IPS DF 6.9 (cell line): ENCODE data around the gene EEPD1.

Source experiments
- DNase-seq: peaks from one replicate; pipeline ENCODE4 v3.0.0-alpha.2; 2013; ENCODE audit warnings: low read depth, low spot score
- H3K27ac ChIP-seq: one replicate; pipeline ENCODE4 v1.5.1; 2013; ENCODE audit warnings: low read length, control low read depth
- H3K27me3 ChIP-seq: 2 replicates; pipeline ENCODE4 v1.6.1; 2013; ENCODE audit warnings: mild to moderate bottlenecking, low read length; ENCODE audit not compliant: control insufficient read depth, insufficient read depth
- H3K36me3 ChIP-seq: 2 replicates; pipeline ENCODE4 v1.6.1; 2013; ENCODE audit warnings: low read length; ENCODE audit not compliant: control insufficient read depth, insufficient read depth
- H3K4me1 ChIP-seq: 2 replicates; pipeline ENCODE4 v1.6.1; 2013; ENCODE audit warnings: low read length; ENCODE audit not compliant: control insufficient read depth, insufficient read depth
- H3K4me3 ChIP-seq: 2 replicates; pipeline ENCODE4 v1.5.1; 2013; ENCODE audit warnings: mild to moderate bottlenecking, low read length
- H3K9me3 ChIP-seq: 2 replicates; pipeline ENCODE4 v1.6.1; 2013; ENCODE audit warnings: low read length, inconsistent platforms; ENCODE audit not compliant: control insufficient read depth, insufficient read depth
- WGBS: extraction: QIAGEN DNeasy Blood & Tissue Kit; methylation state at CpG from one replicate; pipeline ENCODE4 v1.1.7; 2013; ENCODE audit warnings: mixed read lengths, missing lambda C conversion rate; ENCODE audit not compliant: insufficient read length, insufficient coverage; 5-methylcytosine and 5-hydroxymethylcytosine counted together

The EEPD1 gene

GRCh38 chr7:36130236-36130945 is 22.7 kb upstream of the EEPD1 start:
- Histone ChIP-seq H3K27ac (no peak overlapping the region), H3K4me1 (no peaks in the 10 kb centered on the region), H3K9me3 (no peaks in the 10 kb centered on the region), H3K4me3 (no peak overlapping the region), H3K36me3 (no peaks in the 10 kb centered on the region), H3K27me3 (no peaks in the 10 kb centered on the region)
- DNase-seq: no peak
- no CpG with 5 or more reads among the region's 7 CpGs for WGBS

GRCh38 chr7:36131026-36131425 is 22.0 kb upstream of the EEPD1 start:
- Histone ChIP-seq H3K9me3 (no peaks in the 10 kb centered on the region), H3K27ac (no peak overlapping the region), H3K36me3 (no peaks in the 10 kb centered on the region), H3K4me1 (no peaks in the 10 kb centered on the region), H3K27me3 (no peaks in the 10 kb centered on the region), H3K4me3 (no peak overlapping the region)
- no CpG with 5 or more reads among the region's 4 CpGs for WGBS
- no peak for DNase-seq

- Histone ChIP-seq H3K27me3 (no peaks in the 10 kb centered on the region), H3K4me1 (no peaks in the 10 kb centered on the region), H3K36me3 (no peaks in the 10 kb centered on the region), H3K4me3 (no peak overlapping the region), H3K9me3 (no peaks in the 10 kb centered on the region), H3K27ac (no peak overlapping the region)
- no peak for DNase-seq
- no CpG with 5 or more reads among the region's 7 CpGs for WGBS
Measured at GRCh38 chr7:36131499-36131898, 21.6 kb upstream of the EEPD1 start.

GRCh38 chr7:36132012-36132411 is 21.0 kb upstream of the EEPD1 start:
- Histone ChIP-seq H3K27me3 (no peaks in the 10 kb centered on the region), H3K36me3 (no peaks in the 10 kb centered on the region), H3K27ac (no peak overlapping the region), H3K4me1 (no peaks in the 10 kb centered on the region), H3K4me3 (no peak overlapping the region), H3K9me3 (no peaks in the 10 kb centered on the region)
- no CpG with 5 or more reads among the region's 8 CpGs for WGBS
- no peak for DNase-seq

GRCh38 chr7:36135700-36136099 is 17.4 kb upstream of the EEPD1 start:
- WGBS: no CpG with 5 or more reads among the region's 4 CpGs
- H3K36me3 ChIP-seq: no peaks in the 10 kb centered on the region
- no peaks in the 10 kb centered on the region for H3K27me3 ChIP-seq
- no peaks in the 10 kb centered on the region for H3K4me1 ChIP-seq
- no peak overlapping the region for H3K27ac ChIP-seq
- DNase-seq: no peak
- no peak overlapping the region for H3K4me3 ChIP-seq
- H3K9me3 ChIP-seq: no peaks in the 10 kb centered on the region

GRCh38 chr7:36137258-36137657 is 15.8 kb upstream of the EEPD1 start:
- no peaks in the 10 kb centered on the region for H3K27me3 ChIP-seq
- DNase-seq: no peak
- H3K9me3 ChIP-seq: no peaks in the 10 kb centered on the region
- H3K27ac ChIP-seq: no peak overlapping the region
- no peak overlapping the region for H3K4me3 ChIP-seq
- H3K36me3 ChIP-seq: no peaks in the 10 kb centered on the region
- no peaks in the 10 kb centered on the region for H3K4me1 ChIP-seq

- H3K4me1 ChIP-seq: no peaks in the 10 kb centered on the region
- no CpG with 5 or more reads among the region's 2 CpGs for WGBS
- no peaks in the 10 kb centered on the region for H3K36me3 ChIP-seq
- H3K4me3 ChIP-seq: no peak overlapping the region
- no peak for DNase-seq
- no peak overlapping the region for H3K27ac ChIP-seq
- H3K27me3 ChIP-seq: no peaks in the 10 kb centered on the region
- H3K9me3 ChIP-seq: no peaks in the 10 kb centered on the region
Measured at GRCh38 chr7:36137754-36138153, 15.3 kb upstream of the EEPD1 start.

GRCh38 chr7:36138209-36138608 is 14.8 kb upstream of the EEPD1 start:
- Histone ChIP-seq H3K27ac (no peak overlapping the region), H3K9me3 (no peaks in the 10 kb centered on the region)
- WGBS: no CpG with 5 or more reads among the region's 5 CpGs

GRCh38 chr7:36141351-36141750 is 11.7 kb upstream of the EEPD1 start:
- H3K9me3 ChIP-seq: no peaks in the 10 kb centered on the region

More at GRCh38 chr7:36138209-36138608, 14.8 kb upstream of the EEPD1 start:
- Histone ChIP-seq H3K4me1 (no peaks in the 10 kb centered on the region), H3K27me3 (no peaks in the 10 kb centered on the region), H3K36me3 (no peaks in the 10 kb centered on the region), H3K4me3 (no peak overlapping the region)
- DNase-seq: no peak

GRCh38 chr7:36141850-36142249 is 11.2 kb upstream of the EEPD1 start:
- Histone ChIP-seq H3K27ac (no peak overlapping the region), H3K4me1 (no peaks in the 10 kb centered on the region; the same call in none of the 2 replicates), H3K36me3 (no peaks in the 10 kb centered on the region), H3K9me3 (no peaks in the 10 kb centered on the region), H3K4me3 (no peak overlapping the region), H3K27me3 (no peaks in the 10 kb centered on the region)
- no peak for DNase-seq

More at GRCh38 chr7:36141351-36141750, 11.7 kb upstream of the EEPD1 start:
- Histone ChIP-seq H3K36me3 (no peaks in the 10 kb centered on the region), H3K27ac (no peak overlapping the region), H3K27me3 (no peaks in the 10 kb centered on the region), H3K4me3 (no peak overlapping the region), H3K4me1 (no peaks in the 10 kb centered on the region; the same call in none of the 2 replicates)
- DNase-seq: no peak
- no CpG with 5 or more reads among the region's 1 CpG for WGBS

GRCh38 chr7:36144189-36144588 is 8.9 kb upstream of the EEPD1 start:
- Histone ChIP-seq H3K4me1 (no peaks in the 10 kb centered on the region; the same call in none of the 2 replicates), H3K27ac (no peak overlapping the region), H3K4me3 (no peak overlapping the region), H3K36me3 (no peaks in the 10 kb centered on the region), H3K27me3 (no peaks in the 10 kb centered on the region), H3K9me3 (no peaks in the 10 kb centered on the region)
- DNase-seq: no peak
